Tibial artery (tissue), 4 donors: ENCODE data around the gene PTPRG.
"Not testable (repeated sequence)": the region's sequence is repeated elsewhere in the genome, so short reads cannot be mapped to it uniquely, and the experiment has no call there.

Source experiments
- DNase-seq, 2 donors: peaks; one replicate each; pipeline ENCODE4 v3.0.0-alpha.2; 2019
- H3K27ac ChIP-seq, 2 donors: fragments of 200-600 bp; sonication (generic) in 1 of 2; 1 replicate in 1 of 2; 2 replicates in 1 of 2; pipeline ENCODE4 v1.5.1; 2018 to 2019; ENCODE audit warnings: mild to moderate bottlenecking in 1 of 2
- H3K27me3 ChIP-seq, 2 donors: fragments of 200-600 bp; sonication (generic) in 1 of 2; one replicate each; pipeline versions ENCODE4 v1.5.1 to v1.6.0; 2016 to 2019
- H3K36me3 ChIP-seq, 3 donors: fragments of 200-600 bp; sonication (generic) in 2 of 3; one replicate each; pipeline ENCODE4 v1.5.1; 2016 to 2019; ENCODE audit warnings: mild to moderate bottlenecking in 2 of 3
- H3K4me1 ChIP-seq, 4 donors: fragments of 200-600 bp; sonication (generic) in 2 of 4; 1 replicate in 3 of 4; 2 replicates in 1 of 4; pipeline ENCODE4 v1.5.1; 2016 to 2019
- H3K4me3 ChIP-seq, 2 donors: fragments of 200-600 bp; sonication (generic) in 1 of 2; 1 replicate in 1 of 2; 2 replicates in 1 of 2; pipeline ENCODE4 v1.5.1; 2018 to 2019; ENCODE audit warnings: mild to moderate bottlenecking in 2 of 2
- H3K9me3 ChIP-seq, 3 donors: fragments of 200-600 bp; sonication (generic) in 1 of 3; one replicate each; pipeline ENCODE4 v1.5.1; 2016 to 2019
- CTCF ChIP-seq, 2 experiments: fragments of 200-600 bp in 1 of 2; fragments of 450-650 bp in 1 of 2; IDR thresholded peaks; one replicate each; pipeline ENCODE4 v1.5.1; 2017 to 2019; ENCODE audit warnings: antibody characterized with exemption in 2 of 2, mild to moderate bottlenecking in 1 of 2, moderate library complexity in 1 of 2
- intact Hi-C: fragments of 100-400 bp; cut with DNase I; formaldehyde crosslinking; loops from one replicate; pipeline ENCODE4 v1.15.0; 2023; ENCODE audit warnings: low total_unique reads

The PTPRG gene

GRCh38 chr3:61743686-61744242 is 182.4 kb downstream of the PTPRG start:
- DNase-seq = no peak
- H3K9me3 ChIP-seq = no peaks in the 10 kb centered on the region
- TF ChIP-seq CTCF (IDR thresholded peaks at IDR 0.05) = no peak

GRCh38 chr3:61748288-61748687 is 186.9 kb downstream of the PTPRG start:
- intact Hi-C loops = no loop called here
- TF ChIP-seq CTCF (IDR thresholded peaks at IDR 0.05) = no peak
- H3K4me1 ChIP-seq = peaks cover 0 to 36% (median 21%) of the 10 kb centered on the region in 4 donors
- no peak overlapping the region for H3K4me3 ChIP-seq
- H3K9me3 ChIP-seq = no peaks in the 10 kb centered on the region
- H3K27ac ChIP-seq = no peak overlapping the region
- H3K27me3 ChIP-seq = no peaks in the 10 kb centered on the region
- H3K36me3 ChIP-seq = no peaks in the 10 kb centered on the region
- DNase-seq = no peak

More at GRCh38 chr3:61743686-61744242, 182.4 kb downstream of the PTPRG start:
- intact Hi-C loops = no loop called here
- no peaks in the 10 kb centered on the region for H3K27me3 ChIP-seq
- H3K4me1 ChIP-seq = peaks cover 0 to 32% (median 15%) of the 10 kb centered on the region in 4 donors
- H3K36me3 ChIP-seq = no peaks in the 10 kb centered on the region
- no peak overlapping the region for H3K4me3 ChIP-seq
- H3K27ac ChIP-seq = no peak overlapping the region

DNA sequence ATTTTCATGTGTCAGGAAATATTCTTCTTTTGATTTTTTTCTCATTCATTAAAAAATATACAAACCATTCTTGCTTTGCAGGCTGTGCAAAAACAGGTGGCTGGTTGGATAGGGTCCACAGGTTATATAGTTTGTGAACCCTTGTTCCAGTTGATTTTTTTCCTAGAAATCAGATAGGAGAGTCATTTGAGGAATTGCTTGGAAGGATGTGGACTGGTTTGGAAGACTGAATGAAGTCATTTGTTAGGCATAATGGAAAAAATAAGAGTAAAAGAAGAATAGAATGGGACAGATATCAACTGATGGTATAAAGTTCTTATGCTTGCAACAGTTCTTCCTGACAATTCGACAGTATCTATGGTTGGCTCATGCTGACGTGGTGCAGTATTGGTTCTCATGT is 189.4 kb downstream of the PTPRG start:
- no peaks in the 10 kb centered on the region for H3K9me3 ChIP-seq
- TF ChIP-seq CTCF (IDR thresholded peaks at IDR 0.05) = no peak
- DNase-seq = no peak
- H3K36me3 ChIP-seq = no peaks in the 10 kb centered on the region
- no peak overlapping the region for H3K27ac ChIP-seq
- H3K4me1 ChIP-seq = peaks cover 0 to 59% (median 13%) of the 10 kb centered on the region in 4 donors
- no peak overlapping the region for H3K4me3 ChIP-seq
- no peaks in the 10 kb centered on the region for H3K27me3 ChIP-seq
- intact Hi-C loops = no loop called here

- Histone ChIP-seq H3K27me3 (no peaks in the 10 kb centered on the region), H3K9me3 (no peaks in the 10 kb centered on the region), H3K36me3 (no peaks in the 10 kb centered on the region), H3K27ac (no peak overlapping the region), H3K4me3 (no peak overlapping the region), H3K4me1 (peaks cover 0 to 33% (median 3%) of the 10 kb centered on the region in 4 donors)
- no peak for DNase-seq
- intact Hi-C loops = no loop called here
- TF ChIP-seq CTCF (IDR thresholded peaks at IDR 0.05) = no peak
These were observed 197.5 kb downstream of the PTPRG start for GRCh38 chr3:61758839-61759238.

- H3K9me3 ChIP-seq, H3K27ac ChIP-seq, H3K4me3 ChIP-seq, intact Hi-C loops, H3K27me3 ChIP-seq, H3K36me3 ChIP-seq, DNase-seq: not testable (repeated sequence)
- H3K4me1 ChIP-seq = peaks cover 0 to 15% (median 3%) of the 10 kb centered on the region in 4 donors
These were observed 199.4 kb downstream of the PTPRG start for GRCh38 chr3:61760783-61761182.

DNA sequence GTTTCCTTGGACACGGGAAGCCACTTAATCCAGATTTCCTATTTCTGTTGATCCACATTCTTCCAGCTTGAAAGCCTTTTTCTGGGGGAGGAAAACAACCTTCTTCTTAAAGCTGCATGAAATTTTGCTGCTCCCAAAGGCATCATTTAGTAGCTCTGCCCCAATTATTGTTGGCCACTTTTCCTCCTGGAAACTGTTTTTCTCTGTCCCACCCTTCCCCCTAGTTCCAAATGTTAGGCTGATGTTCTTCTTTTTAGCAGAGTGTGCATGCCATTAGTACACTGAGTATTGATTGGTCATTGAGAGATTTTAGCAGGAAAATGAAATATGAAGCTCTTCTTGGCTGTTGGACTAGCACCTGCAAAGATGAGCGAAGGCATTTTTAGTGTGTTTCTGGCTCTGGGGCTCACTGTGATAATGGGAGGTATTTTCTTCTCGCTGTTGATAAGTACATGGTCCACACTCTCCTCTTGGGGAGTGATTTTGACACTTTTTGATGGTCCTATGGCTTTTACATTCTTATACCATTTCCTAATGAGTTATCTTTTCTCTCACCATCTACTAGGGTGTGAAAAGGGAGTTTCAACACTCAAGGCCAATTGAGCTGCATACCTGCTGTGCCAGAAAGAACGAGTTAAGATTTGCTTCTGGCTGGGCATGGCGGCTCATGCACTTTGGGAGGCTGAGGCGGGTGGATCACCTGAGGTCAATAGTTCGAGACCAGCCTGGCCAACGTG is 200.5 kb downstream of the PTPRG start:
- Histone ChIP-seq H3K4me1 (peaks cover 0 to 22% (median 3%) of the 10 kb centered on the region in 4 donors), H3K36me3 (no peaks in the 10 kb centered on the region), H3K4me3 (no peak overlapping the region), H3K27me3 (no peaks in the 10 kb centered on the region), H3K27ac (no peak overlapping the region), H3K9me3 (no peaks in the 10 kb centered on the region)
- DNase-seq = no peak
- intact Hi-C loops = no loop called here
- no peak for TF ChIP-seq CTCF (IDR thresholded peaks at IDR 0.05)
